ENCODE data around the gene GPLD1. TPM values are rescaled to one million over a fixed set of nuclear protein-coding genes. Genes with fewer than 3 reads are reported as not detected.

The GPLD1 gene
- total and polyA plus RNA-seq, 8 donors: 0.27 to 1.2 (median 0.93) TPM

DNA sequence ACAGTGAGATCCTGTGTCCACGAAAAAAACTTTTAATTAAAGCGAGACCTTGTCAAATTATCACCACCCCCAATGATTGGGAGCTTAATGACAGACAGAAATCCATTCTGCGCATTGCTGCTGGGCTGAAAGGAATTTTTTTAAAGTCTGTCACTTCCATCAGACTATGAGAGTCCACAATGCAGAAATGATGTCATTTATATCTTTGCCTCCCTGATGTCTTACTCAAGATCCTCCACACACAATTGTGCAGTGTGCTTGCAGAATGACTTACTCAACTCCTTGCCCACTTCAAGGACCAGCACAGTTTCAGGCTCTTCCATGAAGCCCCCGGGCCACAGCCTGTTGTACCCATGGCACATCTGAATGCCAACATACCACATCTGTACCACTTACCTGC is 41.0 kb downstream of the GPLD1 start:
- Histone ChIP-seq H3K4me3 (no peak overlapping the region), H3K27ac (no peak overlapping the region), H3K36me3 (no peaks in the 10 kb centered on the region), H3K27me3 (no peaks in the 10 kb centered on the region), H3K9me3 (no peaks in the 10 kb centered on the region), H3K4me1 (no peaks in the 10 kb centered on the region)
- TF ChIP-seq, protein P1, sequence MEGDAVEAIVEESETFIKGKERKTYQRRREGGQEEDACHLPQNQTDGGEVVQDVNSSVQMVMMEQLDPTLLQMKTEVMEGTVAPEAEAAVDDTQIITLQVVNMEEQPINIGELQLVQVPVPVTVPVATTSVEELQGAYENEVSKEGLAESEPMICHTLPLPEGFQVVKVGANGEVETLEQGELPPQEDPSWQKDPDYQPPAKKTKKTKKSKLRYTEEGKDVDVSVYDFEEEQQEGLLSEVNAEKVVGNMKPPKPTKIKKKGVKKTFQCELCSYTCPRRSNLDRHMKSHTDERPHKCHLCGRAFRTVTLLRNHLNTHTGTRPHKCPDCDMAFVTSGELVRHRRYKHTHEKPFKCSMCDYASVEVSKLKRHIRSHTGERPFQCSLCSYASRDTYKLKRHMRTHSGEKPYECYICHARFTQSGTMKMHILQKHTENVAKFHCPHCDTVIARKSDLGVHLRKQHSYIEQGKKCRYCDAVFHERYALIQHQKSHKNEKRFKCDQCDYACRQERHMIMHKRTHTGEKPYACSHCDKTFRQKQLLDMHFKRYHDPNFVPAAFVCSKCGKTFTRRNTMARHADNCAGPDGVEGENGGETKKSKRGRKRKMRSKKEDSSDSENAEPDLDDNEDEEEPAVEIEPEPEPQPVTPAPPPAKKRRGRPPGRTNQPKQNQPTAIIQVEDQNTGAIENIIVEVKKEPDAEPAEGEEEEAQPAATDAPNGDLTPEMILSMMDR (IDR thresholded peaks at IDR 0.05): no peak
- no peak for FAIRE-seq
- ATAC-seq: no peak
- no peak for DNase-seq
- intact Hi-C loops (cut with DNase I): no loop called here
- 61 to 66% methylated on average over 4 of the region's 4 CpGs for WGBS, 2 donors

- H3K4me1 ChIP-seq: no peaks in the 10 kb centered on the region
- 81 to 83% methylated on average over 7 of the region's 7 CpGs for WGBS, 2 donors
- TF ChIP-seq, protein P1 (IDR thresholded peaks at IDR 0.05): no peak
- H3K36me3 ChIP-seq: no peaks in the 10 kb centered on the region
- H3K27ac ChIP-seq: no peak overlapping the region
- no peak for ATAC-seq
- peak in 1 of 6 donors; percentile 23 for DNase-seq
- H3K9me3 ChIP-seq: no peaks in the 10 kb centered on the region
- no peak overlapping the region for H3K4me3 ChIP-seq
- intact Hi-C loops (cut with DNase I): no loop called here
- no peak for FAIRE-seq
- no peaks in the 10 kb centered on the region for H3K27me3 ChIP-seq
Observed at GRCh38 chr6:24446670-24447069, 42.7 kb downstream of the GPLD1 start.

DNA sequence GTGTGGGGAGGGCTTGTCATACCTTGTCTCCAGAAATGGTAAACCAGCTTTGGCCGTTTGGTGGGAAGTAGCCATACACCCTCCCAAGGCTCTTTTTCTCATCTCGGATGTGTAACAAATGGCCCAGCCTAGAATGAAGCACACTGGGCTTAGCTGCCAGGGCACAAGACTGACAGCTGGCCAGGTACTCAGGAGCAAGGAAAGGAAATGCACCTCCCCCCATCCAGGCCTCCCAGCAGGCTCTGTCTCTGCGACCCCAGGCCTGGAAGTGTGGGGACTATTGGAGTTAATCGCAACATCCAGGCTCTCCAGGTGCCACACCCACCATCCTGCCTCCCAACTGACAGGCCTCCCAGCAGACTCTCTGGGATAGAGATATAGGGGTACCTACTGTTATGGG is 43.7 kb downstream of the GPLD1 start:
- ATAC-seq: no peak
- no peaks in the 10 kb centered on the region for H3K4me1 ChIP-seq
- TF ChIP-seq, protein P1 (IDR thresholded peaks at IDR 0.05): no peak
- FAIRE-seq: no peak
- H3K27me3 ChIP-seq: no peaks in the 10 kb centered on the region
- no peak overlapping the region for H3K4me3 ChIP-seq
- H3K9me3 ChIP-seq: no peaks in the 10 kb centered on the region
- no peaks in the 10 kb centered on the region for H3K36me3 ChIP-seq
- WGBS, 2 donors: 66 to 67% methylated on average over 4 of the region's 4 CpGs
- no peak for DNase-seq
- no peak overlapping the region for H3K27ac ChIP-seq
- intact Hi-C loops (cut with DNase I): no loop called here

DNA sequence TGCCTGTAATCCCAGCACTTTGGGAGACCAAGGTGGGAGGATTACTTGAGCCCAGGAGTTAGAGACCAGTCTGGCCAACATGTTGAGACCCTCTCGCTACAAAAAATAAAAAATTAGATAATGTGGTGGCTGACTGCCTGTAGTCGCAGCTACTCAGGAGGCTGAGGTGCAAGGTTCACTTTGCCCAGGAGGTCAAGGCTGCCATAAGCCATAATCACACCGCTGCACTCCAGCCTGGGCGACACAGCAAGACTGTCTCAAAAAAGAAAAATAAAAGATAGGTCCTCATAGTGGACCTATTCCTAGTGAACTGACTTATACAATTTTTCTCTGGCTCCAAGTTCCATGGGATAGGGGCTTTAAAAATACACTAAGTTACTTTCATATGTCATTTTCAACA is 44.8 kb downstream of the GPLD1 start:
- Histone ChIP-seq H3K4me1 (no peaks in the 10 kb centered on the region), H3K27ac (no peak overlapping the region), H3K9me3 (no peaks in the 10 kb centered on the region), H3K4me3 (no peak overlapping the region), H3K27me3 (no peaks in the 10 kb centered on the region), H3K36me3 (no peaks in the 10 kb centered on the region)
- ATAC-seq (no peak), DNase-seq (no peak), FAIRE-seq (no peak)
- TF ChIP-seq, protein P1 (IDR thresholded peaks at IDR 0.05): no peak
- intact Hi-C loops (cut with DNase I): no loop called here
- 67 to 78% methylated on average over 4 of the region's 4 CpGs for WGBS, 2 donors

GRCh38 chr6:24441599-24441904 is 47.8 kb downstream of the GPLD1 start:
- Histone ChIP-seq H3K4me1 (no peaks in the 10 kb centered on the region), H3K9me3 (no peaks in the 10 kb centered on the region), H3K36me3 (no peaks in the 10 kb centered on the region), H3K27ac (no peak overlapping the region), H3K4me3 (no peak overlapping the region), H3K27me3 (no peaks in the 10 kb centered on the region)
- TF ChIP-seq, protein P1 (IDR thresholded peaks at IDR 0.05): no peak
- no peak for ATAC-seq
- no peak for DNase-seq
- intact Hi-C loops (cut with DNase I): no loop called here
- no peak for FAIRE-seq
- 89 to 92% methylated on average over 3 of the region's 3 CpGs for WGBS, 2 donors
